Ovary (tissue), 3 donors: ENCODE data around the gene ALDOA.

ENCODE experiments used
- CTCF ChIP-seq, 3 donors: fragments of 450-650 bp in 2 of 3; fragments of 200-600 bp in 1 of 3; IDR thresholded peaks; one replicate each; pipeline versions ENCODE4 v1.5.1 to v1.8.0; 2016 to 2022; ENCODE audit warnings: antibody characterized with exemption in 3 of 3, mild to moderate bottlenecking in 1 of 3
- POLR2A ChIP-seq: fragments of 450-650 bp; IDR thresholded peaks from one replicate; pipeline ENCODE4 v1.6.1; 2017; ENCODE audit warnings: antibody characterized with exemption, mild to moderate bottlenecking, moderate library complexity
- donor health status: DM: no; HTN: no; CAD: no.

GRCh38 chr16:30092373-30093010 is 26.9 kb downstream of the ALDOA start:
- TF ChIP-seq CTCF (IDR thresholded peaks at IDR 0.05) (peak in 2 of 3 donors; percentile 12 to 65), POLR2A (no peak)
